ENCODE data around the gene ZNF774. TPM values are rescaled to one million over a fixed set of nuclear protein-coding genes. Genes with fewer than 3 reads are reported as not detected.

Gene ZNF774
- total and polyA plus RNA-seq, 2 of the 13 experiments (the other 11 are each of a cell fraction or from before 2014, with no cell fraction given), result 0.59 to 1.4 TPM

DNA sequence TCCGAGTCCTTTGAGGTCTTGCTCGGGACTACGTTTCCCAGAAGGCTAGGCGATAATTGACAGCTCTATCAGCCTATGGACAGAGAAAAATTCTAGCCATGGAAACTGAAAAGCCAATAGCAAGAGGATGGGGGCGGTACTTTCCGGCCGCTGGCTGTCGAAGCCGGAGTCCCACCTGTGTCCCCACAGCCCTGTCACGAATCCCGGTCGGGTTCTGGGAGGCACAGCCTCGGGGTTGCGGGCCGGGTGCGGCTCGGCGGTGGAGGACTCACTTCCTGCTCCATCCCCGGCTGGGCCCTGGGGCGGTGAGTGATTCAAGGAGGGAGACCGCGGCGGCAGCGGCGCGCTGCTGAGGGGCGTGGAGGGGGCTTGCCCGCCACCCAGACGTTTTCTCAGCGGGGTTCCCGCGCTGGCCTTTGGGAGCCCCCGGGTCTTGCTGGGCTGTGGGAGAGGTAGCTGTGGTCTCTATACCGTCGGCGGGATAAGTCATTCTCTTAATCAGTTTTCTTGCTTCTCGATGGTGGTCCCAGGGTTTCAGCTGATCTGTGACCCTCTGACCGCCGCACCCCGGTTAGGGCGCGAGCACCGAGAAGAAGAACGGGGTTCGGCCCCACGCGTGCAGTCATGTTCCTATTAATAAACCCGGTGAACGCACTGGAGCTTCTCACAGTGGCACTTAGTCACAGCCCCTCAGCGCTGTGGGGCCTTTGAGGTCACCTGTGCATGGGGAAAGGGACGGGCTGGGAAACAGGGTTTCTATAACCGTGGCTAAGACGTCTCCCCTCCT is at the start of gene ZNF774 (continued):
- TF ChIP-seq CBX2 (IDR thresholded peaks at IDR 0.05; ENCODE audit: low read depth, low read length), result no peak
- TF ChIP-seq CBX2 (CRISPR knock-in tag; IDR thresholded peaks at IDR 0.05; ENCODE audit: low read depth), result no peak
- TF ChIP-seq, protein P1, sequence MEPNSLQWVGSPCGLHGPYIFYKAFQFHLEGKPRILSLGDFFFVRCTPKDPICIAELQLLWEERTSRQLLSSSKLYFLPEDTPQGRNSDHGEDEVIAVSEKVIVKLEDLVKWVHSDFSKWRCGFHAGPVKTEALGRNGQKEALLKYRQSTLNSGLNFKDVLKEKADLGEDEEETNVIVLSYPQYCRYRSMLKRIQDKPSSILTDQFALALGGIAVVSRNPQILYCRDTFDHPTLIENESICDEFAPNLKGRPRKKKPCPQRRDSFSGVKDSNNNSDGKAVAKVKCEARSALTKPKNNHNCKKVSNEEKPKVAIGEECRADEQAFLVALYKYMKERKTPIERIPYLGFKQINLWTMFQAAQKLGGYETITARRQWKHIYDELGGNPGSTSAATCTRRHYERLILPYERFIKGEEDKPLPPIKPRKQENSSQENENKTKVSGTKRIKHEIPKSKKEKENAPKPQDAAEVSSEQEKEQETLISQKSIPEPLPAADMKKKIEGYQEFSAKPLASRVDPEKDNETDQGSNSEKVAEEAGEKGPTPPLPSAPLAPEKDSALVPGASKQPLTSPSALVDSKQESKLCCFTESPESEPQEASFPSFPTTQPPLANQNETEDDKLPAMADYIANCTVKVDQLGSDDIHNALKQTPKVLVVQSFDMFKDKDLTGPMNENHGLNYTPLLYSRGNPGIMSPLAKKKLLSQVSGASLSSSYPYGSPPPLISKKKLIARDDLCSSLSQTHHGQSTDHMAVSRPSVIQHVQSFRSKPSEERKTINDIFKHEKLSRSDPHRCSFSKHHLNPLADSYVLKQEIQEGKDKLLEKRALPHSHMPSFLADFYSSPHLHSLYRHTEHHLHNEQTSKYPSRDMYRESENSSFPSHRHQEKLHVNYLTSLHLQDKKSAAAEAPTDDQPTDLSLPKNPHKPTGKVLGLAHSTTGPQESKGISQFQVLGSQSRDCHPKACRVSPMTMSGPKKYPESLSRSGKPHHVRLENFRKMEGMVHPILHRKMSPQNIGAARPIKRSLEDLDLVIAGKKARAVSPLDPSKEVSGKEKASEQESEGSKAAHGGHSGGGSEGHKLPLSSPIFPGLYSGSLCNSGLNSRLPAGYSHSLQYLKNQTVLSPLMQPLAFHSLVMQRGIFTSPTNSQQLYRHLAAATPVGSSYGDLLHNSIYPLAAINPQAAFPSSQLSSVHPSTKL (CRISPR knock-in tag; IDR thresholded peaks at IDR 0.05), result 0 out of 2 replicates have a peak, but pooled peaks have one; percentile 8
- no peak for TF ChIP-seq GPN1 (CRISPR knock-in tag; IDR thresholded peaks at IDR 0.05; ENCODE audit: borderline replicate concordance)
- TF ChIP-seq POLR2A (IDR thresholded peaks at IDR 0.05; ENCODE audit: insufficient read depth in 1 of 2, low read depth in 2 of 2, low read length in 2 of 2), result peak; percentile 44 to 68; a peak in 3 of 4 replicates
- no peak for TF ChIP-seq MED8 (CRISPR knock-in tag; IDR thresholded peaks at IDR 0.05; ENCODE audit: insufficient replicate concordance)
- TF ChIP-seq, protein P2, sequence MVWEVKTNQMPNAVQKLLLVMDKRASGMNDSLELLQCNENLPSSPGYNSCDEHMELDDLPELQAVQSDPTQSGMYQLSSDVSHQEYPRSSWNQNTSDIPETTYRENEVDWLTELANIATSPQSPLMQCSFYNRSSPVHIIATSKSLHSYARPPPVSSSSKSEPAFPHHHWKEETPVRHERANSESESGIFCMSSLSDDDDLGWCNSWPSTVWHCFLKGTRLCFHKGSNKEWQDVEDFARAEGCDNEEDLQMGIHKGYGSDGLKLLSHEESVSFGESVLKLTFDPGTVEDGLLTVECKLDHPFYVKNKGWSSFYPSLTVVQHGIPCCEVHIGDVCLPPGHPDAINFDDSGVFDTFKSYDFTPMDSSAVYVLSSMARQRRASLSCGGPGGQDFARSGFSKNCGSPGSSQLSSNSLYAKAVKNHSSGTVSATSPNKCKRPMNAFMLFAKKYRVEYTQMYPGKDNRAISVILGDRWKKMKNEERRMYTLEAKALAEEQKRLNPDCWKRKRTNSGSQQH (CRISPR knock-in tag; IDR thresholded peaks at IDR 0.05; ENCODE audit: low read depth), result no peak
- TF ChIP-seq, protein P3, sequence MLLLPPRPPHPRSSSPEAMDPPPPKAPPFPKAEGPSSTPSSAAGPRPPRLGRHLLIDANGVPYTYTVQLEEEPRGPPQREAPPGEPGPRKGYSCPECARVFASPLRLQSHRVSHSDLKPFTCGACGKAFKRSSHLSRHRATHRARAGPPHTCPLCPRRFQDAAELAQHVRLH (CRISPR knock-in tag; IDR thresholded peaks at IDR 0.05; ENCODE audit: borderline replicate concordance, low read depth), result no peak
- peak; percentile 41; the same call in 1 of the 2 replicates for TF ChIP-seq GFI1 (CRISPR knock-in tag; IDR thresholded peaks at IDR 0.05; ENCODE audit: borderline replicate concordance)
- TF ChIP-seq, protein P4, sequence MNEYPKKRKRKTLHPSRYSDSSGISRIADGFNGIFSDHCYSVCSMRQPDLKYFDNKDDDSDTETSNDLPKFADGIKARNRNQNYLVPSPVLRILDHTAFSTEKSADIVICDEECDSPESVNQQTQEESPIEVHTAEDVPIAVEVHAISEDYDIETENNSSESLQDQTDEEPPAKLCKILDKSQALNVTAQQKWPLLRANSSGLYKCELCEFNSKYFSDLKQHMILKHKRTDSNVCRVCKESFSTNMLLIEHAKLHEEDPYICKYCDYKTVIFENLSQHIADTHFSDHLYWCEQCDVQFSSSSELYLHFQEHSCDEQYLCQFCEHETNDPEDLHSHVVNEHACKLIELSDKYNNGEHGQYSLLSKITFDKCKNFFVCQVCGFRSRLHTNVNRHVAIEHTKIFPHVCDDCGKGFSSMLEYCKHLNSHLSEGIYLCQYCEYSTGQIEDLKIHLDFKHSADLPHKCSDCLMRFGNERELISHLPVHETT (CRISPR knock-in tag; conservative IDR thresholded peaks at IDR 0.05), result no peak
- TF ChIP-seq ZNF564 (CRISPR knock-in tag; IDR thresholded peaks at IDR 0.05), result no peak
- TF ChIP-seq, protein P5, sequence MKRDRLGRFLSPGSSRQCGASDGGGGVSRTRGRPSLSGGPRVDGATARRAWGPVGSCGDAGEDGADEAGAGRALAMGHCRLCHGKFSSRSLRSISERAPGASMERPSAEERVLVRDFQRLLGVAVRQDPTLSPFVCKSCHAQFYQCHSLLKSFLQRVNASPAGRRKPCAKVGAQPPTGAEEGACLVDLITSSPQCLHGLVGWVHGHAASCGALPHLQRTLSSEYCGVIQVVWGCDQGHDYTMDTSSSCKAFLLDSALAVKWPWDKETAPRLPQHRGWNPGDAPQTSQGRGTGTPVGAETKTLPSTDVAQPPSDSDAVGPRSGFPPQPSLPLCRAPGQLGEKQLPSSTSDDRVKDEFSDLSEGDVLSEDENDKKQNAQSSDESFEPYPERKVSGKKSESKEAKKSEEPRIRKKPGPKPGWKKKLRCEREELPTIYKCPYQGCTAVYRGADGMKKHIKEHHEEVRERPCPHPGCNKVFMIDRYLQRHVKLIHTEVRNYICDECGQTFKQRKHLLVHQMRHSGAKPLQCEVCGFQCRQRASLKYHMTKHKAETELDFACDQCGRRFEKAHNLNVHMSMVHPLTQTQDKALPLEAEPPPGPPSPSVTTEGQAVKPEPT (CRISPR knock-in tag; IDR thresholded peaks at IDR 0.05; ENCODE audit: low read depth), result no peak
- TF ChIP-seq STAG1 (CRISPR knock-in tag; IDR thresholded peaks at IDR 0.05), result no peak
- TF ChIP-seq, protein P6, sequence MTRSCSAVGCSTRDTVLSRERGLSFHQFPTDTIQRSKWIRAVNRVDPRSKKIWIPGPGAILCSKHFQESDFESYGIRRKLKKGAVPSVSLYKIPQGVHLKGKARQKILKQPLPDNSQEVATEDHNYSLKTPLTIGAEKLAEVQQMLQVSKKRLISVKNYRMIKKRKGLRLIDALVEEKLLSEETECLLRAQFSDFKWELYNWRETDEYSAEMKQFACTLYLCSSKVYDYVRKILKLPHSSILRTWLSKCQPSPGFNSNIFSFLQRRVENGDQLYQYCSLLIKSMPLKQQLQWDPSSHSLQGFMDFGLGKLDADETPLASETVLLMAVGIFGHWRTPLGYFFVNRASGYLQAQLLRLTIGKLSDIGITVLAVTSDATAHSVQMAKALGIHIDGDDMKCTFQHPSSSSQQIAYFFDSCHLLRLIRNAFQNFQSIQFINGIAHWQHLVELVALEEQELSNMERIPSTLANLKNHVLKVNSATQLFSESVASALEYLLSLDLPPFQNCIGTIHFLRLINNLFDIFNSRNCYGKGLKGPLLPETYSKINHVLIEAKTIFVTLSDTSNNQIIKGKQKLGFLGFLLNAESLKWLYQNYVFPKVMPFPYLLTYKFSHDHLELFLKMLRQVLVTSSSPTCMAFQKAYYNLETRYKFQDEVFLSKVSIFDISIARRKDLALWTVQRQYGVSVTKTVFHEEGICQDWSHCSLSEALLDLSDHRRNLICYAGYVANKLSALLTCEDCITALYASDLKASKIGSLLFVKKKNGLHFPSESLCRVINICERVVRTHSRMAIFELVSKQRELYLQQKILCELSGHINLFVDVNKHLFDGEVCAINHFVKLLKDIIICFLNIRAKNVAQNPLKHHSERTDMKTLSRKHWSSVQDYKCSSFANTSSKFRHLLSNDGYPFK (CRISPR knock-in tag; IDR thresholded peaks at IDR 0.05; ENCODE audit: borderline replicate concordance), result no peak
- TF ChIP-seq NONO (IDR thresholded peaks at IDR 0.05), result no peak
- TF ChIP-seq NONO (CRISPR knock-in tag; conservative IDR thresholded peaks at IDR 0.05), result no peak
